ENCODE results near the gene BRCA1.

BRCA1 gene

GRCh38 chr17:43092901-43093300 is 32.3 kb downstream of the BRCA1 start:
- TF ChIP-seq CTCF (conservative IDR thresholded peaks at IDR 0.05), result no peak
- no peak for TF ChIP-seq ZFX (IDR thresholded peaks at IDR 0.05)
- no peak overlapping the region for H3K27ac ChIP-seq

DNA sequence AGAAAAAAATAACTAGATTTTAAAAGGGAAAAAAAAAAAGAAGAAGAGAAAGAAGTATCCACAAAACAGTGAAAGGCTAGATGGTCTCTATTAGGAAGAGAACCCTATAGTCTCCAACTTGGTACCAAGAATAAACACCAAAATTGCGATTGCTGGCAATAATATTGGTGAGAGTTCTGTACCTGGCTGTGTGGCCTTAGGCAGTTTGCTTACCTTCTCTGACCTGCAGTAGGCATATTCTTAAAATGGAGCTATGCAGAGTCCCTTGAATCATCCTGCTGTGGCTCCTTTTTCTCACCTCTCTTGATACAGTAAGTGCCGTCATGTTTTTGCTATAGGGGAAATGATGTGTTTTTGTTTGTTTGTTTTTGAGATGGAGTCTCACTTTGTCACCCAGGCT is 35.1 kb downstream of the BRCA1 start:
- no peak for TF ChIP-seq ZFX (IDR thresholded peaks at IDR 0.05)
- TF ChIP-seq CTCF (conservative IDR thresholded peaks at IDR 0.05), result no peak
- H3K27ac ChIP-seq, result no peak overlapping the region

- no peak for TF ChIP-seq ZFX (IDR thresholded peaks at IDR 0.05)
- no peak for TF ChIP-seq CTCF (conservative IDR thresholded peaks at IDR 0.05)
- H3K27ac ChIP-seq, result no peak overlapping the region
These were observed 39.7 kb downstream of the BRCA1 start for GRCh38 chr17:43085474-43085873.

DNA sequence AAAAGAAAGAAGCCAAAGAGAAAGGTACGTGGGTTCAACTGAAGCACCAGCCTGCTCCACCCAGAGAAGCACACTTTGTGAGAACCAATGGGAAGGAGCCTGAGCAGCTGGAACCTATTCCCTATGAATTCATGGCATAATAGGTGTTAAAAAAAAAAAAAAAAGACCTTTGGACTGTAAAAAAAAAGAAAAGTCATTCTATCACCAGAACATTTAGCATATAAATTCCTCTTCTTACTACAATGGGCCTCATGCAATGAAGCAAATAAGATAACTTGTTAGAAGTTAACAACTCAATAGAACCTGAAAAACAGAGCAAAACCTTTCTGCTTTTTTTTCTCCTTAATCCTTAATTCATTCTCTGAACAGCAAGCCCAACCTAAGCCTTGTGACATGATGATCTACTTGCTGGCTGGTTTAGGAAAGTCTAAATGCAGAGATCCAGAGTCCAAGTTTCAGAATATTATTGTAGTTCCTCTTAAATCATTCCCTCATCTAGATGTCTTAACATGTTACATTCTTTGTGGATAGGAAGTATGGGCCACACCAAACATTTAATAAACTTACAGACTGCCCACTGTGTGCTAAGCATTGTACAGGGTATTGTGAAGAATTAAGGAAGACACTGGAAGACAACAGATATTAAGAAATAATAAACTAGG is 45.4 kb downstream of the BRCA1 start:
- no peak overlapping the region for H3K27ac ChIP-seq
- TF ChIP-seq ZFX (IDR thresholded peaks at IDR 0.05), result no peak

DNA sequence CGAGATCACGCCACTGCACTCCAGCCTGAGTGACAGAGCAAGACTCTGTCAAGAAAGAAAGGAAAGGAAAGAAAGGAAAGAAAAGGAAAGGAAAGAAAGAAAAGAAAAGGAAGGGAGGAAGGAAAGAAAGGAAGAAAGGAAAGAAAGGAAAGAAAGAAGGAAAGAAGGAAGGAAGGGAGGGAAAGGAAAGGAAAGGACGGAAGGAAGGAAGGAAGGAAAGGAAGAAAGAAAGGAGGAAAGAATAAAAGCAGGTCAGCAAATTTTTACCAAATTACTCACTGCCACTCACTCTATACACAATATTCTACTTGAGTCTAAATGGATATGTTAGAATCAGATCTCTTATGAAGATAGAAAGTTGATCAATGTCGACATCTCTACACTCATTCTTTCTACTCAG is 50.3 kb downstream of the BRCA1 start:
- no peak overlapping the region for H3K27ac ChIP-seq
- TF ChIP-seq CTCF (conservative IDR thresholded peaks at IDR 0.05) (no peak), ZFX (IDR thresholded peaks at IDR 0.05) (no peak)

GRCh38 chr17:43070872-43071271 is 54.3 kb downstream of the BRCA1 start:
- TF ChIP-seq ZFX (IDR thresholded peaks at IDR 0.05) (no peak), CTCF (conservative IDR thresholded peaks at IDR 0.05) (no peak)
- no peak overlapping the region for H3K27ac ChIP-seq

- TF ChIP-seq CTCF (conservative IDR thresholded peaks at IDR 0.05) (no peak), ZFX (IDR thresholded peaks at IDR 0.05) (no peak)
- H3K27ac ChIP-seq, result no peak overlapping the region
These were observed 54.9 kb downstream of the BRCA1 start for GRCh38 chr17:43070257-43070656.

GRCh38 chr17:43069368-43069898 is 55.7 kb downstream of the BRCA1 start:
- H3K27ac ChIP-seq, result no peak overlapping the region
- TF ChIP-seq CTCF (conservative IDR thresholded peaks at IDR 0.05), result no peak
